ENCODE results near the gene RELL1. TPM values are rescaled to one million over a fixed set of nuclear protein-coding genes. Genes with fewer than 3 reads are reported as not detected.

RELL1 gene
- total and polyA plus RNA-seq, 2 donors (not counting 1 experiment from before 2014, with no cell fraction given): 0.64 to 3.2 TPM

DNA sequence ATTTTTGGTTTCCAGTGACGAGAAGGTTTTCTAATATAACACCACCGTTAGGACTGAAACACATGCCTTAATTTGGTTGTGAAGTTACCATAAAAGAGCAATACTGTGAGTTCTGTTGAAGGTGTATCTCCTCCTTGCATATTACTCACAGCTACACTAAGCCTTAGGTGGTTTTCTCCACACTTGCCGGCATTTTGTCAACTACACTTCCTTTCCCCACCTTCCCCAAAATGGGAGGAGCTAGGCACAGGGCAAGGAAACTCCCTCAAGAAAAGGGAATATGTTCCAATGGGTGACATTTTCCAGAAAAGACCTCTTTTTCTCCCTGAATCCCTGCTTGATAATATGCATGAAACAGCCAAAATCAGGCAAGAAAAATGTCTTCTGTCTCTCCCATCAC lies 44.8 kb downstream of the RELL1 start:
- Mint-ChIP-seq H3K4me3 (no peak overlapping the region), H3K27ac (no peak overlapping the region)
- ATAC-seq (ENCODE audit: low read depth): no peak

DNA sequence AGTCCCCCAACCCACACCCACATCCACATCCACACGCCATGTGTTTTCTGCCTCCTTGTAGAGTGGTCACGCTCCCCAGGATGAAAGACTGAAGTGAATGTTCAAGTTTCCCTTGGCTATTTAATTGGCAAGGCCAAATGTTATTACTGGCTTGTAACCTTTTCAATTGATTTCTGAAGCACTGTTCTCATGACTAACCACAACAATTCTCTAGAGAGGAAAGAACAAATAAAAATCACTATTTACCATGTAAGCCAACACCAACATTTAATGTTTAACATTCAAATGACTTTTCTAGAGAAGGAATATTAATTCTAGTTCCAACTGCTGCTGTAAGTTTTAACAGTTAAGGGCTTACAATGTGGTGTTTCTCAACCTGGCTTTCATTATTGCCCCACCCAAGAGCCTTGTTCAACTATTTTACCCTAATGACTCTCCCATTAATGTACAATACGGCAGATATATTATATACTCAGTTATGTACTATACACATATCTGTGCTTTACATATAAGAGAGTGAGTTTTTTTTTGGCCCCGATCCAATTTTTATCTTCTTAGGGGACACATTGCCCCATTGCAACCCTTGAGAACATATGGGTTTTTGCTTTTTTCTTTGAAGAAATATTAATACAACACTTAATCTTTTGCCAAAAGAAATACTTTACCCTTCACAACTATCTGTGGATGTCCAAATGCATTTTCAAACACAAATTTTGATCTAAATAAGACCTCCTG lies 46.5 kb downstream of the RELL1 start:
- CTCF ChIA-PET: no interaction called here
- Histone ChIP-seq H3K4me1 (ENCODE audit: control insufficient read depth in 2 of 2, insufficient read depth in 2 of 2, low read length in 2 of 2) (no peaks in the 10 kb centered on the region), H3K27ac (ENCODE audit: low read length in 2 of 2) (no peak overlapping the region), H3K36me3 (replicated peaks in 1 of 2; ENCODE audit: control extremely low read depth in 1 of 2, control insufficient read depth in 1 of 2, extremely low read depth in 1 of 2, insufficient read depth in 2 of 2, low read length in 1 of 2) (no peaks in the 10 kb centered on the region), H3K4me2 (replicated peaks; ENCODE audit: low read depth, low read length, poor library complexity, severe bottlenecking) (no peak overlapping the region), H3K9ac (ENCODE audit: low read length) (no peak overlapping the region), H2AFZ (ENCODE audit: insufficient read depth, low read depth, low read length, poor library complexity, severe bottlenecking) (no peak overlapping the region), H3K4me3 (ENCODE audit: control extremely low read depth in 1 of 5, extremely low read depth in 1 of 5, insufficient read depth in 1 of 5, low read depth in 2 of 5, low read length in 4 of 5) (no peak overlapping the region), H3K27me3 (replicated peaks in 1 of 4; ENCODE audit: control extremely low read depth in 1 of 4, control insufficient read depth in 3 of 4, insufficient read depth in 4 of 4, low read length in 3 of 4) (no peaks in the 10 kb centered on the region), H3K9me3 (ENCODE audit: control extremely low read depth in 1 of 3, control insufficient read depth in 2 of 3, insufficient read depth in 1 of 3, low read length in 2 of 3) (no peaks in the 10 kb centered on the region), H3K79me2 (ENCODE audit: control insufficient read depth, insufficient read depth, low read length) (no peaks in the 10 kb centered on the region), H4K20me1 (ENCODE audit: control insufficient read depth, insufficient read depth, low read length, poor library complexity, severe bottlenecking) (no peaks in the 10 kb centered on the region)
- Mint-ChIP-seq H3K27ac (no peak overlapping the region), H3K4me3 (no peak overlapping the region), H3K27me3 (no peaks in the 10 kb centered on the region), H3K9me3 (ENCODE audit: insufficient read depth) (no peaks in the 10 kb centered on the region), H3K4me1 (no peaks in the 10 kb centered on the region)
- ATAC-seq (ENCODE audit: low read depth): no peak
- intact Hi-C loops (cut with micrococcal nuclease): no loop called here
- no peak for TF ChIP-seq EZH2 (IDR thresholded peaks at IDR 0.05; ENCODE audit: borderline replicate concordance, insufficient read depth, low read depth, low read length, poor library complexity, severe bottlenecking)
- TF ChIP-seq, protein P1, sequence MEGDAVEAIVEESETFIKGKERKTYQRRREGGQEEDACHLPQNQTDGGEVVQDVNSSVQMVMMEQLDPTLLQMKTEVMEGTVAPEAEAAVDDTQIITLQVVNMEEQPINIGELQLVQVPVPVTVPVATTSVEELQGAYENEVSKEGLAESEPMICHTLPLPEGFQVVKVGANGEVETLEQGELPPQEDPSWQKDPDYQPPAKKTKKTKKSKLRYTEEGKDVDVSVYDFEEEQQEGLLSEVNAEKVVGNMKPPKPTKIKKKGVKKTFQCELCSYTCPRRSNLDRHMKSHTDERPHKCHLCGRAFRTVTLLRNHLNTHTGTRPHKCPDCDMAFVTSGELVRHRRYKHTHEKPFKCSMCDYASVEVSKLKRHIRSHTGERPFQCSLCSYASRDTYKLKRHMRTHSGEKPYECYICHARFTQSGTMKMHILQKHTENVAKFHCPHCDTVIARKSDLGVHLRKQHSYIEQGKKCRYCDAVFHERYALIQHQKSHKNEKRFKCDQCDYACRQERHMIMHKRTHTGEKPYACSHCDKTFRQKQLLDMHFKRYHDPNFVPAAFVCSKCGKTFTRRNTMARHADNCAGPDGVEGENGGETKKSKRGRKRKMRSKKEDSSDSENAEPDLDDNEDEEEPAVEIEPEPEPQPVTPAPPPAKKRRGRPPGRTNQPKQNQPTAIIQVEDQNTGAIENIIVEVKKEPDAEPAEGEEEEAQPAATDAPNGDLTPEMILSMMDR (IDR thresholded peaks at IDR 0.05): no peak
- DNase-seq: no peak
- no CpG with 5 or more reads among the region's 4 CpGs for WGBS (ENCODE audit: insufficient coverage)
- POLR2A ChIA-PET: no interaction called here

More for the DNA sequence above, 44.8 kb downstream of the RELL1 start:
- Histone ChIP-seq H3K9ac (ENCODE audit: low read length) (no peak overlapping the region), H3K4me3 (ENCODE audit: control extremely low read depth in 1 of 5, extremely low read depth in 1 of 5, insufficient read depth in 1 of 5, low read depth in 2 of 5, low read length in 4 of 5) (no peak overlapping the region), H3K79me2 (ENCODE audit: control insufficient read depth, insufficient read depth, low read length) (no peaks in the 10 kb centered on the region), H2AFZ (ENCODE audit: insufficient read depth, low read depth, low read length, poor library complexity, severe bottlenecking) (no peak overlapping the region), H3K27ac (ENCODE audit: low read length in 2 of 2) (no peak overlapping the region), H3K27me3 (replicated peaks in 1 of 4; ENCODE audit: control extremely low read depth in 1 of 4, control insufficient read depth in 3 of 4, insufficient read depth in 4 of 4, low read length in 3 of 4) (no peaks in the 10 kb centered on the region), H3K36me3 (replicated peaks in 1 of 2; ENCODE audit: control extremely low read depth in 1 of 2, control insufficient read depth in 1 of 2, extremely low read depth in 1 of 2, insufficient read depth in 2 of 2, low read length in 1 of 2) (no peaks in the 10 kb centered on the region), H4K20me1 (ENCODE audit: control insufficient read depth, insufficient read depth, low read length, poor library complexity, severe bottlenecking) (no peaks in the 10 kb centered on the region), H3K4me2 (replicated peaks; ENCODE audit: low read depth, low read length, poor library complexity, severe bottlenecking) (no peak overlapping the region), H3K4me1 (ENCODE audit: control insufficient read depth in 2 of 2, insufficient read depth in 2 of 2, low read length in 2 of 2) (no peaks in the 10 kb centered on the region), H3K9me3 (ENCODE audit: control extremely low read depth in 1 of 3, control insufficient read depth in 2 of 3, insufficient read depth in 1 of 3, low read length in 2 of 3) (no peaks in the 10 kb centered on the region)
- no peaks in the 10 kb centered on the region for H3K4me1 Mint-ChIP-seq
- TF ChIP-seq, protein P1 (IDR thresholded peaks at IDR 0.05): no peak
- TF ChIP-seq EZH2 (IDR thresholded peaks at IDR 0.05; ENCODE audit: borderline replicate concordance, insufficient read depth, low read depth, low read length, poor library complexity, severe bottlenecking): no peak
- no peak for DNase-seq
- no peaks in the 10 kb centered on the region for H3K27me3 Mint-ChIP-seq
- POLR2A ChIA-PET: no interaction called here
- intact Hi-C loops (cut with micrococcal nuclease): no loop called here
- CTCF ChIA-PET: no interaction called here
- no peaks in the 10 kb centered on the region for H3K9me3 Mint-ChIP-seq (ENCODE audit: insufficient read depth)
- 100% methylated on average over 1 of the region's 3 CpGs for WGBS (ENCODE audit: insufficient coverage)

All from B cell (primary cell).